K562 (cell line): Measurements from ENCODE around the gene USP20. TPM values are rescaled to one million over a fixed set of nuclear protein-coding genes. Genes with fewer than 3 reads are reported as not detected.
A peak's percentile ranks its signal among the peaks of the same experiment; 100 is the strongest.

ENCODE experiments used
- ATF1 ChIP-seq, 2 experiments: fragments of 450-650 bp in 1 of 2; IDR thresholded peaks; 2 replicates each; pipeline ENCODE4 v1.6.1; 2016; ENCODE audit warnings: missing compliant biosample characterization in 1 of 2, missing genetic modification characterization in 1 of 2
- CC2D1A ChIP-seq: fragments of 450-650 bp; IDR thresholded peaks from 2 replicates; pipeline ENCODE4 v1.6.1; 2017; ENCODE audit warnings: mild to moderate bottlenecking
- DIDO1 ChIP-seq: fragments of 450-650 bp; IDR thresholded peaks from 2 replicates; pipeline ENCODE4 v1.6.1; 2016; ENCODE audit warnings: low read depth, missing biosample characterization, missing genetic modification characterization
- ESRRB ChIP-seq: fragments of 250-450 bp; sonication (Bioruptor Pico); IDR thresholded peaks from 2 replicates; pipeline ENCODE4 v1.5.0; 2020; ENCODE audit warnings: mild to moderate bottlenecking, moderate library complexity, borderline replicate concordance
- GATA2 ChIP-seq: sonication (generic); formaldehyde crosslinking; IDR thresholded peaks from 2 replicates; pipeline ENCODE4 v1.4.0; 2020; ENCODE audit warnings: mild to moderate bottlenecking, missing genetic modification reagents
- HNRNPH1 ChIP-seq: fragments of 200-400 bp; formaldehyde crosslinking; optimal IDR thresholded peaks from 2 replicates; pipeline ENCODE3; 2017; ENCODE audit warnings: low read depth, mild to moderate bottlenecking, low read length, moderate library complexity
- KDM5B ChIP-seq: fragments of 200-600 bp; sonication (generic); IDR thresholded peaks from 2 replicates; pipeline ENCODE4 v1.6.1; 2012; ENCODE audit warnings: low read depth, mild to moderate bottlenecking, moderate library complexity, low read length, control low read depth, inconsistent platforms; ENCODE audit not compliant: insufficient replicate concordance
- KLF1 ChIP-seq: fragments of 450-650 bp; IDR thresholded peaks from 2 replicates; pipeline ENCODE4 v1.6.1; 2016; ENCODE audit warnings: missing genetic modification characterization, missing compliant biosample characterization
- MAFF ChIP-seq: IDR thresholded peaks from 2 replicates; pipeline ENCODE4 v1.6.1; 2012; ENCODE audit warnings: low read length, improper control_type of control experiment
- NFE2 ChIP-seq: IDR thresholded peaks from 2 replicates; pipeline ENCODE4 v1.6.1; 2014; ENCODE audit warnings: antibody characterized with exemption, low read depth
- PHB ChIP-seq: fragments of 250-450 bp; sonication (Bioruptor Pico); IDR thresholded peaks from 2 replicates; pipeline ENCODE4 v1.5.0; 2021
- POLR3G ChIP-seq: IDR thresholded peaks from 2 replicates; pipeline ENCODE4 v1.6.1; 2011; ENCODE audit not compliant: insufficient read length, insufficient replicate concordance; ENCODE audit errors: extremely low read depth
- SMAD4 ChIP-seq: fragments of 250-450 bp; sonication (Bioruptor Pico); conservative IDR thresholded peaks from 2 replicates; pipeline ENCODE4 v1.8.0; 2021; ENCODE audit warnings: inconsistent platforms, mild to moderate bottlenecking, moderate library complexity
- SRF ChIP-seq, 2 experiments: fragments of 250-450, 450-650 bp in 1 of 2; sonication (Bioruptor Pico) in 1 of 2; sonication (generic) in 1 of 2; formaldehyde crosslinking; IDR thresholded peaks; 2 replicates each; pipeline versions ENCODE4 v1.5.0 to v1.5.1; 2020 to 2022; ENCODE audit warnings: mild to moderate bottlenecking in 1 of 2, missing genetic modification reagents in 1 of 2
- TAF15 ChIP-seq: fragments of 200-400 bp; formaldehyde crosslinking; IDR thresholded peaks from 2 replicates; pipeline ENCODE4 v1.6.1; 2017; ENCODE audit warnings: mild to moderate bottlenecking, low read depth, low read length, moderate library complexity
- TGIF2 ChIP-seq: sonication (generic); formaldehyde crosslinking; IDR thresholded peaks from 2 replicates; pipeline ENCODE4 v1.8.1; 2022; ENCODE audit warnings: mild to moderate bottlenecking, missing genetic modification reagents, moderate library complexity
- YY1 ChIP-seq, 3 experiments: IDR thresholded peaks; 2 replicates each; pipeline ENCODE4 v1.6.1; 2011; ENCODE audit warnings: low read length in 2 of 3, mild to moderate bottlenecking in 2 of 3, moderate library complexity in 2 of 3, borderline replicate concordance in 1 of 3, control low read depth in 1 of 3, low read depth in 1 of 3; ENCODE audit not compliant: insufficient read depth in 3 of 3, insufficient replicate concordance in 2 of 3, control insufficient read depth in 1 of 3, insufficient read length in 1 of 3; ENCODE audit errors: extremely low read depth in 1 of 3
- ZNF140 ChIP-seq: fragments of 250-450 bp; sonication (Bioruptor Pico); IDR thresholded peaks from 2 replicates; pipeline ENCODE4 v1.8.0; 2021; ENCODE audit warnings: moderate library complexity, mild to moderate bottlenecking, inconsistent platforms
- ZNF398 ChIP-seq: fragments of 250-450 bp; sonication (Bioruptor Pico); IDR thresholded peaks from 2 replicates; pipeline ENCODE4 v1.8.0; 2021; ENCODE audit warnings: moderate library complexity, mild to moderate bottlenecking, inconsistent platforms
- ZNF431 ChIP-seq: sonication (generic); formaldehyde crosslinking; IDR thresholded peaks from 2 replicates; pipeline ENCODE4 v1.8.0; 2022; ENCODE audit warnings: mild to moderate bottlenecking, missing genetic modification reagents
- ZZZ3 ChIP-seq: fragments of 450-650 bp; IDR thresholded peaks from 2 replicates; pipeline ENCODE4 v1.6.1; 2016; ENCODE audit warnings: antibody characterized with exemption, mild to moderate bottlenecking, moderate library complexity
- polyA plus RNA-seq, 8 experiments: library from polyadenylated mRNA; depleted of rRNA in 4 of 8; stranded (reverse) in 5 of 8; unstranded in 3 of 8; fragments of >200 nt; fragmentation: Nextera tagmentation in 2 of 8; fragmentation: Illumina TruSeq in 1 of 8; extraction: Ambion mirVana in 2 of 8; extraction: Trizol in 1 of 8; gene quantifications; 2 replicates each; pipeline versions ENCODE4 v1.2.1 to v1.2.3, GENCODE V29; 2011 to 2014; ENCODE audit warnings: inconsistent platforms in 1 of 8, missing spikeins in 1 of 8
- total RNA-seq, 7 experiments: library from RNA; depleted of rRNA in 6 of 7; stranded (reverse); fragments of >200 nt in 6 of 7; fragmentation: Illumina TruSeq in 2 of 7; extraction: Trizol in 2 of 7; gene quantifications; 2 replicates each; pipeline versions ENCODE4 v1.2.1 to v1.2.3, GENCODE V29; 2011 to 2021; ENCODE audit warnings: low replicate concordance in 1 of 7
- TF ChIP-seq, protein P1 (sequence below): sonication (generic); formaldehyde crosslinking; IDR thresholded peaks from 2 replicates; pipeline ENCODE4 v1.8.0; 2022; ENCODE audit warnings: missing genetic modification reagents, mild to moderate bottlenecking, borderline replicate concordance
- TF ChIP-seq, protein P2 (sequence below), 2 experiments: fragments of 250-450 bp in 1 of 2; fragments of 450-650 bp in 1 of 2; sonication (Bioruptor Pico) in 1 of 2; IDR thresholded peaks; 2 replicates each; pipeline versions ENCODE4 v1.6.1 to v1.8.0; 2016 to 2021; ENCODE audit warnings: mild to moderate bottlenecking in 2 of 2, moderate library complexity in 2 of 2, missing compliant biosample characterization in 1 of 2, missing genetic modification characterization in 1 of 2

USP20 gene
- total and polyA plus RNA-seq, 9 of the 15 experiments (the other 6 are each of a cell fraction or from before 2014, with no cell fraction given): 1.9 to 136 (median 49.1) TPM

GRCh38 chr9:129863059-129863690, 27.9 kb downstream of the USP20 start (continued):
- peak; percentile 78; the same call in 1 of the 2 replicates for TF ChIP-seq KLF1 (tag)
- TF ChIP-seq TGIF2: no peak
- peak; percentile 98 for TF ChIP-seq CC2D1A
- TF ChIP-seq SMAD4 (CRISPR knock-in tag): peak; percentile 100
- TF ChIP-seq, protein P1, sequence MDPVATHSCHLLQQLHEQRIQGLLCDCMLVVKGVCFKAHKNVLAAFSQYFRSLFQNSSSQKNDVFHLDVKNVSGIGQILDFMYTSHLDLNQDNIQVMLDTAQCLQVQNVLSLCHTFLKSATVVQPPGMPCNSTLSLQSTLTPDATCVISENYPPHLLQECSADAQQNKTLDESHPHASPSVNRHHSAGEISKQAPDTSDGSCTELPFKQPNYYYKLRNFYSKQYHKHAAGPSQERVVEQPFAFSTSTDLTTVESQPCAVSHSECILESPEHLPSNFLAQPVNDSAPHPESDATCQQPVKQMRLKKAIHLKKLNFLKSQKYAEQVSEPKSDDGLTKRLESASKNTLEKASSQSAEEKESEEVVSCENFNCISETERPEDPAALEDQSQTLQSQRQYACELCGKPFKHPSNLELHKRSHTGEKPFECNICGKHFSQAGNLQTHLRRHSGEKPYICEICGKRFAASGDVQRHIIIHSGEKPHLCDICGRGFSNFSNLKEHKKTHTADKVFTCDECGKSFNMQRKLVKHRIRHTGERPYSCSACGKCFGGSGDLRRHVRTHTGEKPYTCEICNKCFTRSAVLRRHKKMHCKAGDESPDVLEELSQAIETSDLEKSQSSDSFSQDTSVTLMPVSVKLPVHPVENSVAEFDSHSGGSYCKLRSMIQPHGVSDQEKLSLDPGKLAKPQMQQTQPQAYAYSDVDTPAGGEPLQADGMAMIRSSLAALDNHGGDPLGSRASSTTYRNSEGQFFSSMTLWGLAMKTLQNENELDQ (CRISPR knock-in tag): 0 out of 2 replicates have a peak, but pooled peaks have one; percentile 66
- peak; percentile 59 for TF ChIP-seq KDM5B
- TF ChIP-seq PHB (CRISPR knock-in tag): no peak
- TF ChIP-seq, protein P2, sequence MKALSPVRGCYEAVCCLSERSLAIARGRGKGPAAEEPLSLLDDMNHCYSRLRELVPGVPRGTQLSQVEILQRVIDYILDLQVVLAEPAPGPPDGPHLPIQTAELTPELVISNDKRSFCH (CRISPR knock-in tag; IDR thresholded peaks at IDR 0.05): no peak
- TF ChIP-seq, protein P2 (tag; IDR thresholded peaks at IDR 0.05): peak; percentile 97
- no peak for TF ChIP-seq ZNF140
- no peak for TF ChIP-seq ATF1 (CRISPR knock-in tag; IDR thresholded peaks at IDR 0.05)
- peak; percentile 88 for TF ChIP-seq ATF1 (tag; IDR thresholded peaks at IDR 0.05)
- TF ChIP-seq NFE2: peak; percentile 94
- peak; percentile 91 for TF ChIP-seq ZNF431 (CRISPR knock-in tag)
- peak; percentile 68 for TF ChIP-seq ZNF398
- TF ChIP-seq GATA2 (CRISPR knock-in tag): peak; percentile 99
- TF ChIP-seq HNRNPH1: no peak
- TF ChIP-seq TAF15: no peak
- TF ChIP-seq SRF (CRISPR knock-in tag; IDR thresholded peaks at IDR 0.05): peak in 1 of 2 experiments; percentile 2; a peak in 1 of 4 replicates
- 0 out of 2 replicates have a peak, but pooled peaks have one; percentile 5 for TF ChIP-seq ESRRB
- no peak for TF ChIP-seq ZZZ3
- TF ChIP-seq YY1 (IDR thresholded peaks at IDR 0.05; ENCODE audit: borderline replicate concordance in 1 of 3, control insufficient read depth in 1 of 3, extremely low read depth in 1 of 3, insufficient read depth in 3 of 3, insufficient read length in 1 of 3, insufficient replicate concordance in 2 of 3, low read depth in 1 of 3, low read length in 2 of 3): peak in 2 of 3 experiments; percentile 79 to 85
- TF ChIP-seq POLR3G: no peak
- TF ChIP-seq DIDO1 (tag): peak; percentile 61; the same call in 1 of the 2 replicates
- peak; percentile 69 for TF ChIP-seq MAFF
